Activated naive CD8-positive, alpha-beta T cell treated with anti-CD3 and anti-CD28 coated beads, Interleukin-2, amount 10 ng/mL, durations not matched to agents 7 days and 5 days (primary cell): Measurements from ENCODE around the gene SSPN. TPM values are rescaled to one million over a fixed set of nuclear protein-coding genes. Genes with fewer than 3 reads are reported as not detected.

Experiments used
- ATAC-seq: fragments of 150-1000 bp; cut with Tn5 transposase; one replicate; pipeline ENCODE4 v1.10.0; 2021; ENCODE audit warnings: low read depth, moderate library complexity
- POLR2A ChIA-PET: fragments of 350-600 bp; sonication (Branson Sonifier 250); formaldehyde crosslinking; loops from one replicate; lab custom pipeline; 2021; ENCODE audit warnings: antibody characterized with exemption; lab: Charles Lee
- DNase-seq: peaks from one replicate; pipeline ENCODE4 v3.0.0; 2021
- H3K27ac Mint-ChIP-seq: one replicate; pipeline ENCODE4 v1.8.0; 2022; ENCODE audit warnings: mild to moderate bottlenecking, mixed read lengths
- H3K27me3 Mint-ChIP-seq: one replicate; pipeline ENCODE4 v1.8.0; 2022; ENCODE audit warnings: mild to moderate bottlenecking, moderate library complexity, mixed read lengths
- H3K36me3 Mint-ChIP-seq: one replicate; pipeline ENCODE4 v1.8.0; 2021; ENCODE audit warnings: mild to moderate bottlenecking, mixed read lengths
- H3K4me1 Mint-ChIP-seq: one replicate; pipeline ENCODE4 v1.8.0; 2021; ENCODE audit warnings: mixed read lengths
- H3K4me3 Mint-ChIP-seq: one replicate; pipeline ENCODE4 v1.8.0; 2022; ENCODE audit warnings: mild to moderate bottlenecking, moderate library complexity, mixed read lengths
- H3K9me3 Mint-ChIP-seq: one replicate; pipeline ENCODE4 v1.8.0; 2021; ENCODE audit warnings: mixed read lengths
- total RNA-seq, 2 experiments: library from RNA; stranded (reverse); gene quantifications; one replicate each; pipeline ENCODE4 v1.2.3, GENCODE V29; 2021

Gene SSPN
- total RNA-seq, 2 experiments from 2014 or later: not detected

- Mint-ChIP-seq H3K27ac (peak overlapping the region; percentile 22), H3K36me3 (no peaks in the 10 kb centered on the region), H3K9me3 (peaks cover 2% of the 10 kb centered on the region), H3K27me3 (peaks cover 16% of the 10 kb centered on the region), H3K4me3 (peak overlapping the region; percentile 61), H3K4me1 (peaks cover 10% of the 10 kb centered on the region)
- DNase-seq (no peak), ATAC-seq (peak; percentile 97)
- POLR2A ChIA-PET: no interaction called here
Observed at GRCh38 chr12:26298785-26299621, 103.6 kb downstream of the SSPN start.

DNA sequence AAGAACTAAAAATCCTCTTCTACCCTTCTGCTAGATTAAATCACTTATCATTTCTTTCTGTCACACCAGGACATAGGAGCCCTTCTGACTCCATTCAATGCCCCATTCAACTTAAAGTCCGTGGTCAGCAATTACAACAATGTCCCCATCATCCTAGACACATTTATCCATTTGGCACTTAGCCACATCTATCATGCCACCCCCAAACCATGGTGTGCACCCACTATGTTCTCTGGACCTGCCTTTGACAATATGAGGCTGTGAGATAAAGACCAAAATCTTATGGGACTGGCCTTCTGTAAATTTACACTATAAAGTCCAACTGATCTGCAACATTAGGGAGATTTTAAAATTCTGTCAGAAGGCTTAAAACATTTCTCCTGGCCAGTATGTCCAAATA is 104.4 kb downstream of the SSPN start:
- no peak for ATAC-seq

More for the DNA sequence above, 104.4 kb downstream of the SSPN start:
- Mint-ChIP-seq H3K4me3 (peak overlapping the region; percentile 61), H3K4me1 (peaks cover 10% of the 10 kb centered on the region), H3K36me3 (no peaks in the 10 kb centered on the region), H3K9me3 (peaks cover 2% of the 10 kb centered on the region), H3K27ac (peak overlapping the region; percentile 4), H3K27me3 (peaks cover 16% of the 10 kb centered on the region)
- POLR2A ChIA-PET: no interaction called here
- DNase-seq: no peak

Other genes with a start within 250 kb of the SSPN start
- under 1 TPM; 0.33 to 0.91 TPM for gene RASSF8, start 236.9 kb upstream of the SSPN start, total RNA-seq
- under 1 TPM in 1 of 2 experiments, not detected in 1; 0.36 TPM for gene BHLHE41, start 70.5 kb upstream of the SSPN start, total RNA-seq